HepG2 (cell line): ENCODE measurements around the gene ACKR4. TPM values are rescaled to one million over a fixed set of nuclear protein-coding genes. Genes with fewer than 3 reads are reported as not detected.

Source experiments
- ATAC-seq: fragments of 200-7000 bp; cut with Tn5 transposase; 3 replicates; pipeline ENCODE4 v1.9.1; 2020; ENCODE audit warnings: mild to moderate bottlenecking, moderate library complexity
- BruUV-seq: library from RNA; stranded (reverse); fragments of 400-500 nt; replicated peaks from 2 replicates; lab custom pipeline; 2021; lab: Mats Ljungman, UMichigan
- CTCF ChIA-PET: fragments of 300-600 bp; formaldehyde crosslinking; extraction: SDS; loops from one replicate; lab custom pipeline; 2021; ENCODE audit warnings: low total read pairs, inconsistent platforms, low intra/inter-chr PET ratio; lab: Yijun Ruan, JAX
- POLR2A ChIA-PET: fragments of 350-600 bp; sonication (Branson Sonifier 250); formaldehyde crosslinking; loops from one replicate; lab custom pipeline; 2020; ENCODE audit warnings: antibody characterized with exemption, inconsistent platforms; lab: Yijun Ruan, JAX
- DNase-seq: peaks from one replicate; pipeline ENCODE4 v3.0.0-alpha.2; 2015; ENCODE audit warnings: low spot score
- FAIRE-seq: peaks from 3 replicates; lab custom pipeline; 2011; peaks lifted over from hg19 to GRCh38; lab: Jason Lieb, UNC
- H2AFZ ChIP-seq: one replicate; pipeline ENCODE4 v1.6.1; 2011; ENCODE audit warnings: low read length, inconsistent platforms
- H3K27ac ChIP-seq: fragments of 300-600 bp; 3 replicates; pipeline ENCODE4 v1.8.0; 2011; ENCODE audit warnings: mixed run types, mild to moderate bottlenecking, mixed read lengths, low read length, inconsistent platforms; ENCODE audit not compliant: insufficient read depth; ENCODE audit errors: extremely low read length
- H3K27me3 ChIP-seq, 2 experiments: fragments of 200-600 bp in 1 of 2; 2 replicates in 1 of 2; 3 replicates in 1 of 2; pipeline versions ENCODE4 v1.6.0 to v1.8.0; 2011; ENCODE audit warnings: low read length in 2 of 2, mild to moderate bottlenecking in 2 of 2, moderate library complexity in 2 of 2, inconsistent platforms in 1 of 2; ENCODE audit not compliant: insufficient read depth in 2 of 2, control insufficient read depth in 1 of 2
- H3K36me3 ChIP-seq, 2 experiments: fragments of 200-600 bp in 1 of 2; replicated peaks in 1 of 2; 2 replicates in 1 of 2; 3 replicates in 1 of 2; pipeline versions ENCODE4 v1.5.1 to v1.8.0; 2011; ENCODE audit warnings: low read length in 2 of 2, inconsistent platforms in 1 of 2; ENCODE audit not compliant: insufficient read depth in 2 of 2, control insufficient read depth in 1 of 2
- H3K4me1 ChIP-seq: 2 replicates; pipeline ENCODE4 v1.5.1; 2012; ENCODE audit warnings: low read length, inconsistent platforms; ENCODE audit not compliant: insufficient read depth
- H3K4me2 ChIP-seq: 2 replicates; pipeline ENCODE4 v1.6.0; 2011; ENCODE audit warnings: low read depth, low read length, inconsistent platforms
- H3K4me3 ChIP-seq, 3 experiments: fragments of 200-600 bp in 1 of 3; sonication (generic), shearing (Covaris generic) in 1 of 3; replicated peaks in 1 of 3; 2 replicates each; pipeline ENCODE4 v1.5.1; 2011 to 2016; ENCODE audit warnings: low read length in 3 of 3, inconsistent platforms in 2 of 3, low read depth in 2 of 3, mild to moderate bottlenecking in 2 of 3, control low read depth in 1 of 3, mixed read lengths in 1 of 3; ENCODE audit not compliant: insufficient read depth in 1 of 3
- H3K79me2 ChIP-seq: one replicate; pipeline ENCODE4 v1.6.1; 2011; ENCODE audit warnings: low read length, inconsistent platforms; ENCODE audit not compliant: insufficient read depth
- H3K9ac ChIP-seq: 2 replicates; pipeline ENCODE4 v1.6.0; 2011; ENCODE audit warnings: mild to moderate bottlenecking, low read depth, low read length, inconsistent platforms; ENCODE audit not compliant: insufficient read depth
- H3K9me3 ChIP-seq: 2 replicates; pipeline ENCODE4 v1.5.1; 2012; ENCODE audit warnings: mild to moderate bottlenecking, low read length
- H4K20me1 ChIP-seq: 2 replicates; pipeline ENCODE4 v1.6.0; 2011; ENCODE audit warnings: inconsistent platforms, mild to moderate bottlenecking, low read length, moderate library complexity; ENCODE audit not compliant: insufficient read depth
- ATF7-NPFF ChIP-seq: sonication (generic); formaldehyde crosslinking; IDR thresholded peaks from 2 replicates; pipeline ENCODE4 v1.8.1; 2023; ENCODE audit warnings: mild to moderate bottlenecking, low read depth, missing genetic modification reagents, moderate library complexity
- HNRNPLL ChIP-seq: fragments of 200-400 bp; formaldehyde crosslinking; IDR thresholded peaks from 2 replicates; pipeline ENCODE4 v1.6.1; 2017; ENCODE audit warnings: mild to moderate bottlenecking, low read depth, low read length; ENCODE audit not compliant: poor library complexity, severe bottlenecking
- KAT2B ChIP-seq: fragments of 150-350 bp; IDR thresholded peaks from 2 replicates; pipeline ENCODE4 v1.6.1; 2014; ENCODE audit warnings: low read depth, low read length, borderline replicate concordance
- KDM2A ChIP-seq: sonication (generic); formaldehyde crosslinking; IDR thresholded peaks from 2 replicates; pipeline ENCODE4 v1.4.0; 2020; ENCODE audit warnings: low read depth, missing genetic modification reagents, borderline replicate concordance
- MTF1 ChIP-seq: sonication (generic); formaldehyde crosslinking; IDR thresholded peaks from 2 replicates; pipeline ENCODE4 v1.5.0; 2020; ENCODE audit warnings: missing genetic modification reagents
- RARA ChIP-seq: IDR thresholded peaks from 2 replicates; pipeline ENCODE4 v1.6.1; 2016; ENCODE audit warnings: missing genetic modification reagents, missing compliant biosample characterization
- TGIF2 ChIP-seq: IDR thresholded peaks from 2 replicates; pipeline ENCODE4 v1.6.1; 2016; ENCODE audit warnings: control low read depth, missing compliant biosample characterization
- ZNF10 ChIP-seq: sonication (generic); formaldehyde crosslinking; IDR thresholded peaks from 2 replicates; pipeline ENCODE4 v1.4.0; 2020; ENCODE audit warnings: mild to moderate bottlenecking, low read depth, missing genetic modification reagents, borderline replicate concordance
- ZNF724P ChIP-seq: sonication (generic); formaldehyde crosslinking; IDR thresholded peaks from 2 replicates; pipeline ENCODE4 v1.8.0; 2022; ENCODE audit warnings: missing genetic modification reagents, borderline replicate concordance
- ZNF780A ChIP-seq: sonication (generic); formaldehyde crosslinking; IDR thresholded peaks from 2 replicates; pipeline ENCODE4 v1.8.0; 2022; ENCODE audit warnings: mild to moderate bottlenecking, missing genetic modification reagents, moderate library complexity
- ZSCAN29 ChIP-seq: sonication (generic); formaldehyde crosslinking; conservative IDR thresholded peaks from 2 replicates; pipeline ENCODE4 v1.4.0; 2020; ENCODE audit warnings: mild to moderate bottlenecking, missing genetic modification reagents
- WGBS: methylation state at CpG from one replicate; pipeline ENCODE4 v1.1.6; 2017; ENCODE audit warnings: low lambda C conversion rate; 5-methylcytosine and 5-hydroxymethylcytosine counted together
- in situ Hi-C: cut with HindIII; loops from 2 replicates; pipeline ENCODE4 v1.10.0; 2017; ENCODE audit warnings: low pct_unique_long_range_greater_than_20kb; ENCODE audit not compliant: extremely low pct_ligation_motif_present
- intact Hi-C: fragments of 100-400 bp; cut with micrococcal nuclease; formaldehyde crosslinking; loops from one replicate; pipeline ENCODE4 v1.10.0; 2022; ENCODE audit not compliant: unreplicated experiment
- polyA plus RNA-seq, 8 experiments: library from polyadenylated mRNA; depleted of rRNA in 3 of 8; stranded (reverse) in 7 of 8; unstranded in 1 of 8; fragments of >200 nt; fragmentation: Illumina TruSeq in 4 of 8; extraction: Trizol in 4 of 8; gene quantifications; 2 replicates each; pipeline versions ENCODE4 v1.2.1 to v1.2.3, GENCODE V29; 2011 to 2016; ENCODE audit warnings: low read depth in 4 of 8, missing spikeins in 1 of 8, mixed read lengths in 1 of 8; ENCODE audit not compliant: insufficient read depth in 1 of 8
- total RNA-seq, 5 experiments: library from RNA; depleted of rRNA; stranded (reverse); fragments of >200 nt; fragmentation: Illumina TruSeq; extraction: Trizol; gene quantifications; 2 replicates each; pipeline ENCODE4 v1.2.3, GENCODE V29; 2016; ENCODE audit warnings: low read depth in 1 of 5
- TF ChIP-seq, protein P1 (sequence below): sonication (generic); formaldehyde crosslinking; IDR thresholded peaks from 2 replicates; pipeline ENCODE4 v1.9.0; 2021; ENCODE audit warnings: missing genetic modification reagents, borderline replicate concordance
- TF ChIP-seq, protein P2 (sequence below): sonication (generic); formaldehyde crosslinking; IDR thresholded peaks from 2 replicates; pipeline ENCODE4 v1.5.0; 2020; ENCODE audit warnings: missing genetic modification reagents
- TF ChIP-seq, protein P3 (sequence below), 2 experiments: sonication (generic) in 1 of 2; formaldehyde crosslinking in 1 of 2; IDR thresholded peaks; 2 replicates each; pipeline versions ENCODE4 v1.4.0 to v1.6.1; 2016 to 2020; ENCODE audit warnings: borderline replicate concordance in 1 of 2, low read depth in 1 of 2, mild to moderate bottlenecking in 1 of 2, missing genetic modification reagents in 1 of 2

Gene ACKR4
- total and polyA plus RNA-seq, 2 of the 13 experiments (the other 11 are each of a cell fraction or from before 2014, with no cell fraction given): 0.16 TPM; not detected in 1

DNA sequence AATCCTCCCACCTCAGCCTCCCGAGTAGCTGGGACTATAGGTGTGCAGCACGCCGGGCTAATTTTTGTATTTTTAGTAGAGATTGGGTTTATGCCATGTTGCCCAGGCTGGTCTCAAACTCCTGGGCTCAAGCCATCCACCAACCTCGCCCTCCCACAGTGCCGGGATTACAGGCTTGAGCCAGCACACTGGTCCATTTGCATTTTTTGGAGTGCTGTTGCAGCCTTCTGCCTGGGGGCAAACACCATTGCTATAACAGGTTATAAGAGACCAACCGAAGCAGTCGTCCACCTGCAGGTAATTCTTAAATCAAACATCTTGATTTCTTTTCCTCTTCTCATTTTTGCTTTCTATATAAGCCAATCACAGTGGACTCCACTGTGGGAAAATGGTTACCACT, 27.7 kb downstream of the ACKR4 start:
- WGBS: over 99% methylated on average over 7 of the region's 7 CpGs
- TF ChIP-seq RARA (CRISPR knock-in tag) (no peak), ZNF724P (no peak), KDM2A (CRISPR knock-in tag) (no peak), ZNF780A (CRISPR knock-in tag) (no peak), ZNF10 (CRISPR knock-in tag) (no peak), MTF1 (CRISPR knock-in tag) (no peak), ZSCAN29 (CRISPR knock-in tag) (no peak), HNRNPLL (no peak), ATF7-NPFF (no peak), TGIF2 (CRISPR knock-in tag) (no peak), KAT2B (no peak)
- TF ChIP-seq, protein P1, sequence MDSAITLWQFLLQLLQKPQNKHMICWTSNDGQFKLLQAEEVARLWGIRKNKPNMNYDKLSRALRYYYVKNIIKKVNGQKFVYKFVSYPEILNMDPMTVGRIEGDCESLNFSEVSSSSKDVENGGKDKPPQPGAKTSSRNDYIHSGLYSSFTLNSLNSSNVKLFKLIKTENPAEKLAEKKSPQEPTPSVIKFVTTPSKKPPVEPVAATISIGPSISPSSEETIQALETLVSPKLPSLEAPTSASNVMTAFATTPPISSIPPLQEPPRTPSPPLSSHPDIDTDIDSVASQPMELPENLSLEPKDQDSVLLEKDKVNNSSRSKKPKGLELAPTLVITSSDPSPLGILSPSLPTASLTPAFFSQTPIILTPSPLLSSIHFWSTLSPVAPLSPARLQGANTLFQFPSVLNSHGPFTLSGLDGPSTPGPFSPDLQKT (CRISPR knock-in tag): no peak
- TF ChIP-seq, protein P2, sequence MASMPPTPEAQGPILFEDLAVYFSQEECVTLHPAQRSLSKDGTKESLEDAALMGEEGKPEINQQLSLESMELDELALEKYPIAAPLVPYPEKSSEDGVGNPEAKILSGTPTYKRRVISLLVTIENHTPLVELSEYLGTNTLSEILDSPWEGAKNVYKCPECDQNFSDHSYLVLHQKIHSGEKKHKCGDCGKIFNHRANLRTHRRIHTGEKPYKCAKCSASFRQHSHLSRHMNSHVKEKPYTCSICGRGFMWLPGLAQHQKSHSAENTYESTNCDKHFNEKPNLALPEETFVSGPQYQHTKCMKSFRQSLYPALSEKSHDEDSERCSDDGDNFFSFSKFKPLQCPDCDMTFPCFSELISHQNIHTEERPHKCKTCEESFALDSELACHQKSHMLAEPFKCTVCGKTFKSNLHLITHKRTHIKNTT (CRISPR knock-in tag): no peak
- TF ChIP-seq, protein P3, sequence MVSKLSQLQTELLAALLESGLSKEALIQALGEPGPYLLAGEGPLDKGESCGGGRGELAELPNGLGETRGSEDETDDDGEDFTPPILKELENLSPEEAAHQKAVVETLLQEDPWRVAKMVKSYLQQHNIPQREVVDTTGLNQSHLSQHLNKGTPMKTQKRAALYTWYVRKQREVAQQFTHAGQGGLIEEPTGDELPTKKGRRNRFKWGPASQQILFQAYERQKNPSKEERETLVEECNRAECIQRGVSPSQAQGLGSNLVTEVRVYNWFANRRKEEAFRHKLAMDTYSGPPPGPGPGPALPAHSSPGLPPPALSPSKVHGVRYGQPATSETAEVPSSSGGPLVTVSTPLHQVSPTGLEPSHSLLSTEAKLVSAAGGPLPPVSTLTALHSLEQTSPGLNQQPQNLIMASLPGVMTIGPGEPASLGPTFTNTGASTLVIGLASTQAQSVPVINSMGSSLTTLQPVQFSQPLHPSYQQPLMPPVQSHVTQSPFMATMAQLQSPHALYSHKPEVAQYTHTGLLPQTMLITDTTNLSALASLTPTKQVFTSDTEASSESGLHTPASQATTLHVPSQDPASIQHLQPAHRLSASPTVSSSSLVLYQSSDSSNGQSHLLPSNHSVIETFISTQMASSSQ (IDR thresholded peaks at IDR 0.05; ENCODE audit: low read depth): no peak
- TF ChIP-seq, protein P3 (CRISPR knock-in tag; IDR thresholded peaks at IDR 0.05; ENCODE audit: borderline replicate concordance): no peak
- TF ChIP-seq, all 625 proteins: peak for 0
- POLR2A ChIA-PET: no interaction called here
- Histone ChIP-seq H3K9me3 (no peaks in the 10 kb centered on the region), H2AFZ (no peak overlapping the region), H3K4me1 (no peaks in the 10 kb centered on the region), H3K79me2 (no peaks in the 10 kb centered on the region), H3K36me3 (peaks cover 8 to 39% of the 10 kb centered on the region in 2 experiments), H3K9ac (no peak overlapping the region), H3K4me3 (no peak overlapping the region), H3K4me2 (no peak overlapping the region), H3K27me3 (no peaks in the 10 kb centered on the region), H3K27ac (no peak overlapping the region), H4K20me1 (no peaks in the 10 kb centered on the region)
- CTCF ChIA-PET: no interaction called here
- in situ Hi-C loops (no loop called here), intact Hi-C loops (no loop called here)
- BruUV-seq: no TSS peak
- ATAC-seq (no peak), FAIRE-seq (no peak), DNase-seq (no peak)
